ENCODE measurements around the gene TBC1D24.
A peak's percentile ranks its signal among the peaks of the same experiment; 100 is the strongest.
"Not testable (repeated sequence)": the region's sequence is repeated elsewhere in the genome, so short reads cannot be mapped to it uniquely, and the experiment has no call there.

Gene TBC1D24

DNA sequence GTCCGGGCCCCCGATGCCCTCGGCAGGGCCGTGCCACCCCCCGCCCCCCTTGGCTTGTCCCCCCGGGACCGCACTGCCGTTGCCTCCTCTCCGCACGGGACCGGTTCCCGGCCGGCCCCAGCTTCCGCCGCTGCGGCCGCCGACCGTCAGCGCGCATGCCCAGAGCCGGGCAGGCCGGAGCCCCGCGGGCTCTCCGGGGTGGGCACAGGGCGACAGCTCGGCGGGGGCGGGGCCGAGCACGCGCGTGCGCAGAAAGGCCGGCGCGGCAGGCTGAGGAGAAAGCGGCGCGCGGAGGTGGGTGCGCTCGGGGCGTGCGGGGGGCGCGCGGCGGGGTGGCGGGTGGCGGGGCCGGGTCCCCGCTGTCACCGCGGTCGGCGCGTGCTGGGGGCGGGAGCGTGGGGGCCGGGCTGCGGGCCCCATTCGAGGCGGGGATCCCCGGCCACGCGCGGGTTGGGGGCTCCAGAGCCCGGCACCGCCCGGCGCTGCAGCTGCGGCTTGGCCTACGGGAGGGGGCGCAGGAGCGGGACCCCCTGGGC is at the start of gene TBC1D24:
Gene TBC1D24, plus strand, starts transcription at position 251 of the 536 bp plus-strand sequence. CDS start 21,022 bp downstream, outside the sequence.
- DNase-seq = no peak

DNA sequence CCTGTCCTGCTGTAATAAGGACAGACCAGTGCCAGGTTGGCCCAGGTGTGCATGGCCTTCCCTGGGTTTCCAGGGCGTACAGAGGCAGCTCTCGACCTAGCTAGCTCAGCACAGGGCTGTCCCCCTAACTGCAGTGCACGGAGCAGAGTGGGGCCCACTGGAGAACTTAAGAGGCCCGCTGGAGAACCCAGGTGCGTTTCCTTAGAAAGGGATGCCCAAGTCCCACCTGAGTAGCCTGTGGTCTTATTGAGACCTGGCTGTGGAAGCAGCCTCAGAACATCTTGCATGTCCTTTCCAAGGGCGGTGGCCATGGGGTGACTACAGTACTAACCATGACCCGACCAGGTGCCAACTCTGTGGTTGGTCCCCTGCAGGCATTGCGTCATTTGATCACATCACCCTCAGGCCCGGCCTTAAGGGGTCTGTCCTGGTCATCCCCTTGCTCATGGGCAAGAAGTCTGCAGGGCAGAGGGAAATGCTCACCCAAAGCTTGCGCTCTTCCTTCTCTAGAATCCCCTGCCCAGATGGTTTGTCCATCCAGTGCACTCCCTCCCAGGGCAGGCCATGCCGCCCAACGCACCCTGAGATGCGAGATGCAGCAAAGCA is 49.0 kb upstream of the TBC1D24 start:
- no peak for DNase-seq

DNA sequence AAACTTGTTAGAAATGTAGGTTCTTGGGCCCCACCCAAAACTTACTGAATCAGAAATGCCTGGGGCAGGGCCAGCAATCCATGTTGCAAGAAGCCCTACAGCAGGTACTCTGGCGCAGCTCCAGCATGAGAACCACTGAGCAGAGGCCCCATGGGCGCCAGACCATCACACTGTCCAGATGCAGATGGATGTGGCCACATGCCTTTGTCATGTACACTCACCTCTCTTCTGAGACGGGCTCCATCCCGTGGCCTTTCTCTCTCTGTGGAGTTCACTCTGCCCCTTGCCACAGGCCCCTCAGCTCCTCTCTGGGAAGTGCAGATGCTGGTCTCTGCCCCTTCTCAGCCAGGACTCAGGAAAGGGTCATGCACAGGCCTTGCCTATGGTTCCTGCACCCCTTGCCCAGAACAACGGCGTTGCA is 48.0 kb upstream of the TBC1D24 start:
- DNase-seq = no peak

DNA sequence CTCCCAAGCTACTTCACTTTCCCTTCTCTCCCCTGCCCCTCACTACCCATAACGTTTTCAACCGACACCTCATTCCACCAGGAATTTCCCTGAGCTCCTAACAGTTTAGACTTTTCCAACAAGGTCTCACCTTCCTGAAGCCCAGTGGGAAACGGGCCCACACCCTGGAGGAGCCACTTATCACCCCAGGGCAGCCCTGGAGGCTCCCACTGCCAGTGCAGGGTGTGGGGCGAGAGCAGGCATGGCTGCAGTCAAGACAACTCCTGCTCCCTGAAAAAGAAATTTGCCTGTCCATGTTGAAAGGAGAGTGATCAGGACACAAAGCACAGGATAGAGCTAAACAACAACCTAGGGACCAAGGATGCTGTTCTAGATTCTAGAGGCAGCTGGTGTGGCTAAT is 47.4 kb upstream of the TBC1D24 start:
- DNase-seq = no peak

DNA sequence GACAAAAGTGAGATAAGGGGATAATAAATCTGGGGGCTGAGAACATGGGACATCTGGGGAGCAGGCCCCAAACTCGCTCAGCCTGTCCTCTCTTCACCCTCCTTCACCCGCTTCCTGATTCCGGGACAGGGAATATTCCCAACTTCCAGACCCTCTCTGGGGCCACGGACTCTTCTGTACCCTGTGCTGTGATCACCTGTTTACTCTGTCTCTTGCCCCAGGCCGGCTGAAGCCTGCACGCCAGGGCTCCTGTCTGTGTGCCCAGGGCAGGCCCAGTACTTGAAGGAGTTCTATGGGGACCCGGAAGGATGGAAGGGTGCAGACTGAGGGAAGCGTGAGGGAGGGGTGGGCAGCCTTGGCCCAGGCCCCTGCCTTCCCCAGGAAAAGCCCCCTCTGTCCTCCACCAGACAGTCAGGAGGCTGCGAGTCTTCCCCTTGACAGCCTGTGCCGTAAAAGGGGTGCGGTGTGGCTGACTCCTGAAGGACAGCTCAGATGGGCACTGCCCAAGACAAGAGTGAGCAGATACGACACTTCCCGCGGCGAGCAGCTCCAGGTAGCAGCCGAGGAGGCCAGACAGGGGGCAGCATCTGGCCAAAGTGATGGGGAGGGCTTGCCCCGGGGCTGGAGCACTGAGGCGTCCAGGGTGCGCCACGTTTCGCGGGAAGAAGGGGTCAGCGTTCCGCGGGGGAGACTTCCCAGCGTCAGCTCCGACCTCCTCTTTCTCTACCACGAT is 46.7 kb upstream of the TBC1D24 start:
- DNase-seq = no peak

DNA sequence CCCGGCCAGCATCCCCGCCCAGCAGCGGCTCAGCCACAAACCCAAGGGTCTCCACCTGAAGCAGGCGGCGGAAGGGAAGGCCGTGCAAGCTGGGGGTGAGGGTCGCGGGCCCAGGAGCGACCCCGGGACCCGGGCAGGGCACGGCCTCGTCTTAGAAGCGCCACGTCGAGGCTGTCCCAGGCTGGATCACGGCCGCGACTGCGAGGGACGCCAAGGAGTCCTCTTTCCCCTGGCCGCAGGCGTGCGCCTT is 46.2 kb upstream of the TBC1D24 start:
- DNase-seq = no peak

DNA sequence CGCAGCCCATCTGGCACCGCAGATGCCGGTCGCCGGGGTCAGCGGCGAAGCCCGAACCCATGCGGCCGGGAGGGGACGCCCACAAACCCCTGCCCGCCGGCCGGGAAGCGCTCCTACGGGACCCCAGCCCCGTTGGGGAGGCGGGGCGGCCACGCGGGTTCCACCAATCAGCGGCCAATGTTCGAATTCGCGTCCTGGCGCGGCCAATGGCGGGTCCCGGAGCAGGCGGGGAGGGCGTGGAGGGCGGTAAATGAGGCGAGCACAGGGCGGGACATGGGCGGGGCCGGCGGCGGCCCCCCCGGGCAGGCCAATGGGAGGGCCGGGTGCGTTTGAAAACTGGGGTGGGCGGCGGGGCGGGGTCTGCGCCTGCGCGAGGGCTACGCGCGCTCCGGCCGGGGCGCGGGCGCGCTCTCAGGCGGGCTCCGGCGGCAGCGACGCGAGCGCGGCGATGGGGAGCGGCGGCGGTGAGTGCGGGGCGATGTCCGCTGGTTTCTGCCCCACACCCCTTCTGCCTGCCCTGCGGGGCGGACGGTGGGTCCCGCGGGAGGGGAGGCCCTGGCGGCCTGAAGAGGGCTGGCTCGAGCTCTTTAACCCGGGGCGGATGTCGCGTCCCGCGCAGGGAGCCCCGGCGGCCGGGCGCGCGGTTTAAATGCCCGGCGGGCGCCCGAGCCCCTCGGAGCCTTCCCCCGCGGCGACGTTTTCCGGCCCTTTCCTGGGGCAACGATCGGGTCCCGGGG is 45.7 kb upstream of the TBC1D24 start, which contains the start of gene CCNF:
Gene CCNF, plus strand, starts transcription at position 414 of the 737 bp plus-strand sequence. Its CDS starts 35 bp downstream, at position 449.
- DNase-seq = peak; percentile 85

DNA sequence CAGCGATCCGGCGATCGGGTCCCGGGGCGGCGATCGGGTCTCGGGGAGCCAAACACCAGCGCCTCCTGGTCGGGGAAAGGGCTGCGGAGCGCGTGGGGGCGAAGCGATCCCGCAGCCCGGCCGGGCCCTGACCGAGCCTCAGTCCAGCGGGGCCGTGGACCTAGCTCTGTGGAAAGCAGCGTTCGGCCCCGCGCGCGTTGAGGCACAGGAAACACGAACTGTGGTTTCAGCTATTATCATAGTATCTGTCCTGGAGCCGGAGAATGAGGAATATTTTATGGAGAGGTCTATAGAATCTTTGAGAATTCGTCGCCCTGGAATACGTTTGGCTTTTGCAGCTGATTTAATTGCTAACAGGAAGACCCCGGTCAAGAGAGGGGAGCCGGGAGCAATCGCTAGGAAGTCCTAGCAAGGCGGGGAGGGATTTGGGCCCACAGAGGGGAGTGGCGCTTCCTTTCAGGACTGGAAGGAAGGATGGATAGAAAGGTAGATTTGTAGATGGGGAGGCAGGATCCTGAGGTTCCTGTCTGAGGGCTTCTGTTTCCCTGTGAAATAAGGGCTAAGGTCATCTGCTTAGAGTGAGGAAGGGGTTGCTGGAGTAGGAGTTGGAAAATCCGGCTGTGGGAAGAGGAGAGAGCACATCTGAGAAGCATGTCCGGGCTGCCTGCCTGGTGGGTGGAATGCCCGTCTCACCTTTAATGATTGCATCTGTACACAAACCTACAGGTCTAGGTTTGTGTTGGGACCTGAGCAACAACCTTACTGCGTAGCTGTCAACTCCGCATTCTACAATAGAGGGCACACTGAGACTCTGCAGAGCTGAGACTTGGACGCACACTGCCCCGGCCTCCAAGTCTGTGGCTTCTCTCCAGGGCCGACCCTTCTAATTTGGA is 44.9 kb upstream of the TBC1D24 start:
- no peak for DNase-seq

DNA sequence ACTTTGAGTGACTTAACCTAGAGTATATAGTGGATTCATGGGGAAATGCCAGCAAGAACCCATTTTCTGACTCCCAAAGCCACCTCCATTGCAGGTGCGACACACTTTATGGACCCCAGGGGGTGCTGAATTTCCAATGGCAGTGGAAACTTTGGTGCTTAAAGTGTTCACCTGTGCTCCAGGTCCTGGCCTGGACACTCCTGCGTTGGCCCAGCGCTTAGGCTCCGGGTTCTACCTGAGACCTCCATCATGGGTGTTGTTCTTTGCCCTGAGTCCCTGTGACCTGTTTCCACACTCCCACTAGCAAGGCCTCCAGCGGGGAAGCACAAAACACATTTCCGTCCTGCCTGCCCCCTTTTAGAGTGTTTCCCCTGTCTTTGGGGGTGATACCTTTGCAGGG is 42.6 kb upstream of the TBC1D24 start:
- no peak for DNase-seq

DNA sequence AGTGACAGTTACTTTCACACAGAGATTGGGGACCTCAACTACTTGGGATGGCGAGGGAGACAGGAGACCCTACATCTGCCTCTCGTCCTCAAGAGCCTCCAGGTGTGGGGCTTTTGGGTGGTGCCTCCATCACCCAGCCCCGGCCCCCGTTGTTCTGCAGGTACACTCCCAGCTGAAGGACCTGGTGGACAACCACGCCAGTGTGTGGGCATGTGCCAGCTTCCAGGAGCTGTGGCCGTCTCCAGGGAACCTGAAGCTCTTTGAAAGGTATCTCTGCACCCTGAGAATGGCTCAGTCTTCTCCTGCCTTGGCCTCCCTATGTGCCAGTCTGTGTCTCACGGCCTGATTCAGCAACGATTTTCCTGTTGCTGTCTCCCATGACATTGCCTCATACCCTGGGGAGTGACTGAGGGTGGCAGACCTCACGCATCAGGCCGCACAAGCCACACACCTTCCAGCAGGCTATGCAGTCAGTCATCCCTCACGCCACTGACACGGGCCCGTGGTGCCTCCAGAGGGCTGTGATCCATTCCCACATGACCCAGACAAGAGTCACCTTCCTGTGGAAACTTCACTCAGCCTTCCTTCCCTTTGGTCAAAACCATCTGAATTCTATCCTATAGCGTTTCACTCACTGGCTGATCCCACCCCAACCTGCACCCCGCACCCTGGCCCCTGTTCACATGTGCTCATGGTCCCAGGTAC is 42.0 kb upstream of the TBC1D24 start:
- DNase-seq = no peak

DNA sequence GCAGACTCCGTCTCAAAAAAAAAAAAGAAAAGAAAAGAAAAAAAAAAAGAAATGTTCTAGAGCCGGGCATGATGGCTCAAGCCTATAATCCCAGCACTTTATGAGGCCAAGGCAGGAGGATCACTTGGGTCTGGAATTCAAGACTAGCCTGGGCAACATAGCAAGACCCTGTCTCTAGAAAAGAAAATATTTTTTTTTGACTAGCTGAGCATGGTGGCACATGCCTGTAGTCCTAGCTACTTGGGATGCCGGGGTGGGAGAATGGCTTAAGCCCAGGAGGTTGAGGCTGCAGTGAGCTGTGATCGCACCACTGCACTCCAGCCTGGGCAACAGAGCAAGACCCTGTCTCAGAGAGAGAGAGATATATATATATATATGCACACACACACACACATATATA is 39.7 kb upstream of the TBC1D24 start:
- DNase-seq = not testable (repeated sequence)

DNA sequence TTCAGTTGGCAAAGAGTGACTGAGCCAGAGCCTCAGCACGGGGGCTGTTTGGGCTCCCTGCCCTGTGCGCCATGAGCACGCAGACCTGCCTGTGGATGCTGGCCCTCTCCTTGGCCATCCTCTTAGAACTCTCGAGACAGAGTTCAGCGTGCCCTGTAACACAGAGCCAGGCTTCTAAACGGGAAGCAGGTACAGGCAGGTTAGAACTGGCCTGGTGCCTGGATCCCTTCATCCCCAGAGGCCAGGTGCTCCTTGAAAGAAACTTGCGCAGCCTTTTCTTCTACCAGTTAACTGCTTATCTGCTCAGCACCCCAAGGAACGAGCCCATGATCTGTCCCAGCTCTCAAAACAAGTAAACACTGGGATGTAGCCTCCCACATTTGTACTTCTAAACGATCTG is 38.8 kb upstream of the TBC1D24 start:
- DNase-seq = no peak

DNA sequence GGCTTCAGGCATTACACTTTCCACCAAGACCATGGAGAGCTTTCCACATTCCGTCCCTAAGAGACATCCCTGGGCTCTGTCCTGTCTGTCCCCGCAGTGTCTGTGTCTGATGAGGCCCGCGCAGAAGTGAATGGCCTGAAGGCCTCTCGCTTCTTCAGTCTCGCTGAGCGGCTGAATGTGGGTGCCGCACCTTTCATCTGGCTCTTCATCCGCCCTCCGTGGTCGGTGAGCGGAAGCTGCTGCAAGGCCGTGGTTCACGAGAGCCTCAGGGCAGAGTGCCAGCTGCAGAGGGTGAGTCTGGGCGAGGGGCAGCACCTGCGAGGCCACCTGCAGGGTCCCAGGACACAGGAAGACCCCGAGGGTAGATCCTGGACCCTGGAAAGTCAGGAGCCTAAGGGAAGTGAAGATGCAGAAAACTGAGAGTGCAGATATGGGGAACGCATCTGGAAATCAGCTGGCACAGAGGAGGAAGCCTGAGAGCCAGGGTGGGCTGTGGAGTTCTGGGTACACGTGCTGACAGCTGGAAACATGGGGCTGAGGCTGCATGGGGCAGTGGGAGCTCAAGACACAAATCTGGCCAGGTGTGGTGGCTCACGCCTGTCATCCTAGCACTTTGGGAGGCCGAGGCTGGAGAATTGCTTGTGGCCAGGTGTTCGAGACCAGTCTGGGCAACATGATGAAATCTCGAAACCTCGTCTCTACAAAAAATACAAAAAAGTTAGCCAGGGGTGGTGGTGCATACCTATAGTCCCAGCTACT is 37.7 kb upstream of the TBC1D24 start:
- DNase-seq = no peak

DNA sequence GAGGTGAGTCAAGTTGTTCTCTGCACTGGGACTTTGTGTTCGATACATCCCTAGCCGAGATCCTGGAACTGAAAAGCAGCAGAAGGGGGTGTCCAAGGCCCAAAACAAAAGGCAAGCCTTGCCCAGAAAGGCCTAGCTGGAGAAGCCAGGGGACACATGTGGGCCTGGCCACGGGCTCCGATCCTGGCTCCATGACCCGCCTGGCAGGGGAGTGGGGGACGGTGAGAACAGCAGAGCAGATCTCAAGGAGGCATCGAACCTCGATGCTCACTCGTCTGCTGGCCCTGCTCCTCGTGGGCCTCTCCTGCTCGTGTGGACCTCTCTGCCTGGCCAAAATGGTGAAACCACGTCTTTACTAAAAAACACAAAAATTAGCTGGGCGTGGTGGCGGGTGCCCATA is 36.8 kb upstream of the TBC1D24 start:
- DNase-seq = no peak

DNA sequence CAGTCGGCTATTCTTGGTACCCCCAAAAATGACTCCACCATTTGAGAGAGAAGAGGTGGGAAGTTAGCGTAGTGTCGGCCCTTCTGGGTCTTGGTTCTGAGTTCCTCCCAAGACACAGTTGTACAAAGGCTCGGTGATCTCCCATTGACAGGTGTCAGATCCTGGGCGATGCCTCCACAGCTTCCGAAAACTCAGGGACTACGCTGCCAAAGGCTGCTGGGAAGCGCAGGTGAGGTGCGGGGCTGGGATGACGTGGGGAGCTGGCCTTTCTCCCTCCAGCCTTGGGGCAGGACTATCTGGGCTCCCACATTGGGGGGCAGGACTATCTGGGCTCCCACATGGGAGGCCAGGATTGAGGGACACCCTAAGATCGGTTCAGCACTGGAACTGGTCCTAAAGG is 35.3 kb upstream of the TBC1D24 start:
- no peak for DNase-seq

DNA sequence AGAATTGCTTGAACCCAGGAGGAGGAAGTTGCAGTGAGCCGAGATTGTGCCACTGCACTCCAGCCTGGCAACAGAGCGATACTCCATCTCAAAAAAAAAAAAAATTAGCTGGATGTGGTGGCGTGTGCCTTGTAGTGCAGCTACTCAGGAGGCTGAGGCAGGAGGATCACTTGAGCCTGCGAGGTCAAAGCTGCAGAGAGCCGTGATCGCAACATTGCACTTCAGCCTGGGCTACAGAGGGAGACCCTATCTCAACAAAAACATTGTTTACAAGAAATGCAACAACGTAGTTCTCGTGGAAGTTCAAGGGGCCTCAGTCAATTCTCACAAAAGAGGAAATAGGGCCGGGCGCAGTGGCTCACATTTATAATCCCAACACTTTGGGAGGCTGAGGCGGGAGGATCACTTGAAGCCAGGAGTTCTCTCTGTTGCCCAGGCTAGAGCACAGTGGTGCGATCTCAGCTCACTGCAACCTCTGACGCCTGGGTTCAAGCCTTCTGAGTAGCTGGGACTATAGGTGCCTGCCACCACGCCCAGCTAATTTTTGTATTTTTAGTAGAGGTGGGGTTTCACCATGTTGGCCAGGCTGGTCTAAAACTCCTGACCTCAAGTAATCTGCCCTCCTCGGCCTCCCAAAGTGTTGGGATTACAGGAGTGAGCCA is 33.7 kb upstream of the TBC1D24 start:
- not testable (repeated sequence) for DNase-seq

DNA sequence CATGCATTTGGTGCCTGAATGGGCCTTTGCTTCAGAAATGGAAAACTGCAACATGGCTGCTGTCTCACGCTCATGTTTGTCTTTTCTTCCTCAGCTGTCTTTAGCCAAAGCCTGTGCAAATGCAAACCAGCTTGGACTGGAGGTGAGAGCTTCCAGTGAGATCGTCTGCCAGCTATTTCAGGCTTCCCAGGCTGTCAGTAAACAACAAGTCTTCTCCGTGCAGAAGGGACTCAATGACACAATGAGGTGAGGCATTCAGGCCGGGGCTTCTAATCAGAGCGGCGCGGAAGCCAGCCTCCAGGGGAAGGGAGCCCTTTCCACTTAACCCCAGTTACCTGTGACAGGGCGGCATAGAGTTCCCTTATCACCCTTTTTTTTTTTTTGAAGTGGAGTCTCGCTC is 31.4 kb upstream of the TBC1D24 start:
- no peak for DNase-seq

DNA sequence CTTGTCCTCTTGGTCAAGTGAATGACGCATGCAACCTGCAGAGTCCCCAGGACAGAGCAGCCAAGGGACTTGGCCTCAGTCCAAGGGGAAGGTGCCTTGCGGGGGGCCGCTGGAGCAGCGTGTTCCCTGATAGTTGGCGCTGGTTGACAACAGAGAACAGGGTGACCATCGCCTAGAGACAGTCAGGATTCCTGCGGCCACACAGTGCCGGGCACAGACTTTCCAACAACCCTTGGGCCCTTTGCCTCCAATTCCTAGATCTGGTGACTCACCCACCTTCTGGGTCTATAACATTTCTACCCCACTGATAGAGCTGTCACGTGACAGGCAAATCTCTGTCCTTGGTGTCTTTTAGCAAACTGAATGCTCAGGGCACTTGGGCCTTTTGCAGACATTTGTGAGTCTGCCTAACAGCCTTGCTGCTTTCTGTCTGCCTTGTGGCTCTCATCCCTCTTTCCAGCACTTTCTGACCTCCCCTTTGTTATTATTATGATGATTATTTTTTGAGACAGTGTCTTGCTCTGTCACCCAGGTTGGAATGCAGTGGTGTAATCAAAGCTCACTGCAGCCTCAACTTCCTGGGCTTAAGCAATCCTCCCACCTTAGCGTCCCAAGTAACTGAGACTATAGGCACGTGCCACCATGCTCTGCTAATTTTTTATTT is 26.9 kb upstream of the TBC1D24 start:
- no peak for DNase-seq

DNA sequence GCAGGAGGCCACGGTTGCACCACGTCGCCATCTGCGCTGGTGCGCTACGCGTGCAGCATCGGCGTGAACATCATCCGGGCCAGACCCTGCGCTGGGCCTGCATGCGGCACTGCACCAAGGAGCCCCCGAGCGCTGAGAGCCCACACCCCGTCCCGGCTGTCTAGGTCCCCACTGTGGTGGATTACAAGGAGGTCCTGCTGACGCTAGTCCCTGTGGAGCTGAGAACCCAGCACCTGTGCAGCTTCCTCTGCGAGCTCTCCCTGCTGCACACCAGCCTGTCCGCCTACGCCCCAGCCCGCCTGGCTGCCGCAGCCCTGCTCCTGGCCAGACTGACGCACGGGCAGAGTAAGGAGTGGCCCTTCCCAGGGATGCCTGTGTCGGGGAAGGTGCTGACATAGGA is 25.8 kb upstream of the TBC1D24 start:
- no peak for DNase-seq

DNA sequence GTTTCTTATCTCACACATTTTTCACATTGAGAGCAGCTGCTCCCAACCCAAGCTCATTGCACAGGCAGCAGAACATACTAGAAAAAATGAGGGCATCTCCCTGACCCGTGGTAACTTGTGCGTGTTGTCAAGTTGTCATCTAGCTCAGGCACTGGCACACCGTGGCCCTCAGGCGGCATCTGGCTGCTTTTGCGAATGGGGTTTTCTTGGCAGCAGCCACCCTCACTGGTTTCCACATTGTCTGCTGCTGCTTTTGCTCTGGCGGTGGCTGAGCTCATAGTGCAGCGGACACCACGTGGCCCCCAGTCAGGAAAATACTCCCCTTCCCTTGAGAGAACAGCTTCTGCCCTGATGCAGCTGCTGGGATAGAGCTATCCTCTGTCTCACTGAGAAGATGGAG is 24.4 kb upstream of the TBC1D24 start:
- no peak for DNase-seq

All from DMS79 (cell line).